B cell (primary cell): Measurements from ENCODE around the gene TMPRSS11D.

Experiments used
- CTCF ChIP-seq: fragments of 200-600 bp; IDR thresholded peaks from one replicate; pipeline ENCODE4 v1.8.0; 2022; ENCODE audit warnings: antibody characterized with exemption, mild to moderate bottlenecking
- EZH2 ChIP-seq: IDR thresholded peaks from 2 replicates; pipeline ENCODE4 v1.6.1; 2012; ENCODE audit warnings: borderline replicate concordance, low read depth, mild to moderate bottlenecking, moderate library complexity, low read length; ENCODE audit not compliant: insufficient read depth, poor library complexity, severe bottlenecking

GRCh38 chr4:67928546-67928945, 44.7 kb upstream of the TMPRSS11D start:
- TF ChIP-seq EZH2 (no peak), CTCF (no peak)
